Left lobe of liver (tissue), 1 donor: Measurements from ENCODE around the gene UBA52. TPM values are rescaled to one million over a fixed set of nuclear protein-coding genes. Genes with fewer than 3 reads are reported as not detected.

ENCODE experiments used
- total RNA-seq: library from RNA; stranded (reverse); gene quantifications from one replicate; pipeline ENCODE4 v1.2.1, GENCODE V29; 2021
- donor health status: DM: no; HTN: yes; CAD: no.

Gene UBA52
- total RNA-seq, 1 donor from 2014 or later, result 425 TPM

Other genes starting within 250 kb of the UBA52 start
- 53.3 TPM for gene LSM4, start 248.8 kb upstream of the UBA52 start, total RNA-seq
- gene PGPEP1, start 231.3 kb upstream of the UBA52 start, total RNA-seq, result 62.4 TPM
- 3.2 TPM for gene GDF15, start 185.7 kb upstream of the UBA52 start, total RNA-seq
- gene LRRC25, start 174.2 kb upstream of the UBA52 start, total RNA-seq, result 2.2 TPM
- gene SSBP4, start 152.5 kb upstream of the UBA52 start, total RNA-seq, result 18.4 TPM
- 10.2 TPM for gene ISYNA1, start 133.7 kb upstream of the UBA52 start, total RNA-seq
- 11.2 TPM for gene ELL, start 49.8 kb upstream of the UBA52 start, total RNA-seq
- gene FKBP8, start 28.3 kb upstream of the UBA52 start, total RNA-seq, result 116 TPM
- 30.4 TPM for gene KXD1, start 14.0 kb upstream of the UBA52 start, total RNA-seq
- 55.7 TPM for gene REX1BD, start 16.9 kb downstream of the UBA52 start, total RNA-seq
- 0.20 TPM for gene CRLF1, start 34.9 kb downstream of the UBA52 start, total RNA-seq
- gene TMEM59L, start 41.0 kb downstream of the UBA52 start, total RNA-seq, result not detected
- gene KLHL26, start 65.2 kb downstream of the UBA52 start, total RNA-seq, result 6.1 TPM
- gene CRTC1, start 111.8 kb downstream of the UBA52 start, total RNA-seq, result 6.2 TPM
- gene COMP, start 219.4 kb downstream of the UBA52 start, total RNA-seq, result not detected